T1000 (cell line): Measurements from ENCODE around the gene YIPF1.
"Not testable (repeated sequence)": the region's sequence is repeated elsewhere in the genome, so short reads cannot be mapped to it uniquely, and the experiment has no call there.

ENCODE experiments used
- DNase-seq: peaks from one replicate; lab custom pipeline; 2025; ENCODE audit warnings: mixed read lengths; lab: John Stamatoyannopoulos, UW

The YIPF1 gene

GRCh38 chr1:53837924-53838653 is 51.5 kb downstream of the YIPF1 start, which contains the start of gene NDC1:
Gene NDC1 (minus strand): TSS chr1:53838296. CDS start chr1:53838261, 35 bp downstream.
- DNase-seq = peak; percentile 97

DNA sequence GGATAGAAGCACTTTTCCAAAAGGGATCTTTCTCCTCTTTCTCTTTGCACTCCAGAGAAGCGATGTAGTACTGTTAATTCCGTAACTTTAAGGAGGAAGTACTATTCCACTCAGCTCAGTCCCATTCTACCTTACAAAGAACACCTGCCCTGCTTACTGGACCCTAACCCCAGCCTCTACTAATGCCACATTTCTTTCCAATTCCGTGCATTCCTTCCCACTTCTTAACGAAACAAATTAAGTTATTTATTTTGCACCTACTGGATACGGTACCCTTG is 52.0 kb downstream of the YIPF1 start:
- no peak for DNase-seq

- DNase-seq = no peak
Measured at GRCh38 chr1:53835491-53835890, 54.1 kb downstream of the YIPF1 start.

- no peak for DNase-seq
Measured at GRCh38 chr1:53834776-53835175, 54.8 kb downstream of the YIPF1 start.

- DNase-seq = no peak
Measured at GRCh38 chr1:53833393-53833792, 56.2 kb downstream of the YIPF1 start.

- no peak for DNase-seq
Measured at GRCh38 chr1:53826367-53826766, 63.2 kb downstream of the YIPF1 start.

DNA sequence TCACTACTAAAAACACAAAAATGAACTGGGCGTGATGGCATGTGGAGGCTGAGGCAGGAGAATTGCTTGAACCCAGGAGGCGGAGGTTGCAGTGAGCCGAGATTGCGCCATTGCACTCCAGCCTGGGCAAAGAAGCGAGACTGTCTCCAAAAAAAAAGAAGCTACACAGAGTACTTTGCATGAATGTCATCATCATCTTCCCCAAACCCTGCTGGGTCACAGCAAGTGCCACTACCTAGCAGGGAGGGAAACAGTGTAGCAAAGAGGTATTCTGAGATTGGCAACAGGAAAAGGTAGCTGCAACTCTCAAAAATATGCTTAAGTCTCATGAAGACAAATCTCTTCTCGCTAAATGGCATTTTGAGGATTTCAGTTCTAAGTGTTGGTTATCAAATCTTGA is 64.3 kb downstream of the YIPF1 start:
- DNase-seq = no peak

DNA sequence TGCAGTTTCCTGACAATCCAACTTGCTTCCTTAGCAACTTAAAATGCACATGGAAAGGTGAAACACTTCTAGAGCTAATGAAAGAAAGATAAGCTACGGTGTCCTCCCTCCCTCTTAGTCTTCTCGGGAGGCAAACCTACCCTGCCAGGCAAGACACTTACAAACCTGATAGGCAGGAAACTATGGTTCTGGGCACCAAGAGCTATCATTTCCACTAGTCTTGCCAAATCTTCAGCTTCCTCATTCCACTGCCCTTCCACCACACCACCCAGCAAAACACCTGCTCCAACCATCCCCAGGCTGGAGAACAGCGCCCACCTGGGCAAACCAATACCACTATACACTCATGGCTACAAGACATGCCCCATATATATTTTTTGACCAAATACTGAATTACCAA is 66.7 kb downstream of the YIPF1 start:
- DNase-seq = no peak

- no peak for DNase-seq
Measured at GRCh38 chr1:53821380-53821779, 68.2 kb downstream of the YIPF1 start.

- DNase-seq = no peak
Measured at GRCh38 chr1:53819387-53819786, 70.2 kb downstream of the YIPF1 start.

DNA sequence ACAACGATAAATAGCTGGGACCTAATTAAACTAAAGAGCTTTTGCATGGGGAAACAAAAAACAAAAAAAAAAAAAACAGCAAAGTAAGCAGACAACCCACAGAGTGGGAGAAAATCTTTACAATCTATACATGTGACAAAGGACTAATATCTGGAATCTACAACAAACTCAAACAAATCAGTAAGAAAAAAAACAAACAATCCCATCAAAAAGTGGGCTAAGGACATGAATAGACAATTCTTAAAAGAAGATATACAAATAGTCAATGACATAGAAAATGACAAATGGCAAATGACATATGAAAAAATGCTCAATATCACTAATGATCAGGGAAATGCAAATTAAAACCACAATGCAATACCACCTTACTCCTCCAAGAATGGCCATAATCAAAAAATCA is 73.0 kb downstream of the YIPF1 start:
- DNase-seq = not testable (repeated sequence)

DNA sequence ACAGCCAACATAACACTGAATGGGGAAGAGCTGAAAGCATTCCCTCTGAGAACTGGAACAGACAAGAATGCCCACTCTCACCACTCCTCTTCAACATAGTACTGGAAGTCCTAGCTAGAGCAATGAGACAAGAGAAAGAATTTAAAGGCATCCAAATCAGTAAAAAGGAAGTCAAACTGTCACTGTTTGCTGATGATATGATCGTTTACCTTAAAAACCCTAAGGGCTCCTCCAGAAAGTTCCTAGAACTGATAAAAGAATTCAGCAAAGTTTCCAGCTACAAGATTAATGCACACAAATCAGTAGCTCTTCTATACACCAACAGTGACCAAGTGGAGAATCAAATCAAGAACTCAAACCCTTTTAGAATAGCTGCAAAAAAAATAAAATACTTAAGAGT is 74.1 kb downstream of the YIPF1 start:
- not testable (repeated sequence) for DNase-seq

DNA sequence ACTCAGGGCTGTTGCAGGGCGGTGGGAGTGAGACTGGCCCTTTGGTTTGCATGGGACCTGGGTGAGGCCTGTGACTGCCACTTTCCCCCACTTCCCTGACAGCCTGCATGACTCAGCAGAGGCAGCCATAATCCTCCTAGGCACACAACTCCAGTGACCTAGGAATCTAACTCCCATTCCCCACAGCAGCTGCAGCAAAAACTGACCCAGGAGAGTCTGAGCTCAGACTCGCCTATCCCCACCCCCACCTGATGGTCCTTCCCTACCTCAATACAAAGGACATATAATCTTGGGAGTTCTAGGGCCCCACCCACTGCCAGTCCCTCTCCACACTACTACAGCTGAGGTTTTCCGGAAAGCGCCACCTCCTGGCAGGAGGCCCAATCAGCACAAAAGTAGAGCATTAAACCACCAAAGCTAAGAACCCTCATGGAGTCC is 78.2 kb downstream of the YIPF1 start:
- no peak for DNase-seq

DNA sequence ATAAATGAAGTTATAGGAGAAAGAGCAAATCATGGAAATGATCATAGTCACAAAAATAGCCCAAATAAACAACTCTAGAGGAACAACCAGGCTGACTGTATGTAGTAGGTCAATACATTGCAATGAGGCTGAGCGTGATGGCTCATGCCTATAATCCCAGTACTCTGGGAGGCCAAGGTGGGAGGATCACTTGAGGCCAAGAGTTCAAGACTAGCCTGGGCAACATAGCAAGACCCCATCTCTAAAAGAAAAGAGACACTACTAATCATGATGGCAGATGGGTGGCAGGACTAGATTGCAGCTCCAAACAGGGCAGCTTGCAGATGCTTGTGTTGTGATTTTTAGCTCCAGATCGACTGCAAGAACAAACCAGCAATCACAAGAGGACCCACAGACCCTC is 79.1 kb downstream of the YIPF1 start:
- DNase-seq = no peak

DNA sequence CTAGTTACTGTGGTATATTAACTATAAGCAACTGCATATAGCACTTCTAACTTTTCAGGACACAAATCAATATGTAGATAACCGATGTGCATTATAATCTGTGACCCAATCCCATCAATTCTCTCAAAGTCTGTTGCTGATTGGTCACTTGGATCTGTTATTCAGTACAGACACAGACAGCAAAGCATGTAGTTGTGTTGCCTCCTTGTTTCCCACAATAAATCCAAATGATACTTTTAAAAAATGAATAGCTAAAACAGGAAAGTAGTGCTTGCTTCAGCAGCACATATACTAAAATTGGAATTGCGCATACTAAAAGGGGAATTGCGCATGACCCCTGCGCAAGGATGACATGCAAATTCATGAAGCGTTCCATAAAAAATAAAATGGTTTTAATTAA is 79.6 kb downstream of the YIPF1 start:
- DNase-seq = no peak

GRCh38 chr1:53807916-53808315 is 81.7 kb downstream of the YIPF1 start:
- DNase-seq = no peak

DNA sequence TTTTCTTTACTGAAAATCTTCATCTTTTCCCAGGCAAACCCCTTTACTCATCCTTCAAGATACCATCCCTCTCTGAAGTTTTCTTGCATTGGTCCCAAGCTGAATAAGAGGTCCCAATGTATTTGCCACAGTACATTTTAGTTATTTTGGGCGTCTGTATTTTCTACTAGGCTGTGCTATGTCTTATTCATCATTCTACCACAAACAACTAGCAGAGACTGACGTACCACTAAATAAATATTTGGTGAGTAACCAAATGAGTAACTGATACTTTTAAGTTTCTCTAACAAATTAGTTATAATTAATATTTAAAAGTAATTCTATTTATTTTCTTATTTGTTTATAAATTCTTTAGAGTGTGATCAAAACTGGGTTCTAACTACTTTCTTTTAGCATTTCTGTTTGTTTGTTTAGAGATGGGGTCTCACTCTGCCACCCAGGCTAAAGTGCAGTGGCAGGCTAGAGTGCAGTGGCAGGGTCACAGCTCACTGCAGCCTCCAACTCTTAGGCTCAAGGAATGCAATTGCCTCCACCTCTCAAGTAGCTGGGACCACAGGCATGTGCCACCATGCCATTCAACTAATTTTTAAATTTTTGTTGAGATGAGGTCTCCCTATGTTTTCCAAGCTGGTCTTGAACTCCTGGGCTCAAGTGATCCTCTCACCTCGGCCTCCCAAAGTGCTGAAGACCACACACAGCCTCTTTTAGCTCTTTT is 84.6 kb downstream of the YIPF1 start:
- no peak for DNase-seq

- DNase-seq = no peak
Measured at GRCh38 chr1:53804181-53804580, 85.4 kb downstream of the YIPF1 start.
